HTR-8/SVneo (cell line): ENCODE measurements around the gene CYLD.

Experiments used
- DNase-seq: peaks from one replicate; pipeline ENCODE4 v3.0.0; 2011; ENCODE audit warnings: low spot score, mixed read lengths; ENCODE audit not compliant: insufficient read length
- FAIRE-seq: peaks from 2 replicates; lab custom pipeline; 2011; peaks lifted over from hg19 to GRCh38; lab: Jason Lieb, UNC

CYLD gene

DNA sequence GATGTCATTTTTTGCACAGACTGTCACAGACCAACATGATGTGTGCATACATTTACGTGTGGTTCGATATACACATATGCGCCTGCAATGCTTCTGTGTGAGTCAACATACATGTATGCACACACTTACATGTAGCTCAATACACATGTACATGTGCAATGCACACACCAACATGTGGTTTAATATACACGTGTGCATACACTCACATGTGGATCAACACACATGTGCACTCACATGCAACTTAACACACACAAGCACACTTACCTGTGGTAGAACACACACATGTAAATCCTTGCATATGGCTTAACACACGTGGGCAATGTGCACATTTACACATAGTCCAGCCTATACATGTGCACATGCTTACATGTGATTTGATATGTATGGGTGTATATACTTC is 97.5 kb downstream of the CYLD start:
- DNase-seq = no peak
- FAIRE-seq = peak; percentile 38

DNA sequence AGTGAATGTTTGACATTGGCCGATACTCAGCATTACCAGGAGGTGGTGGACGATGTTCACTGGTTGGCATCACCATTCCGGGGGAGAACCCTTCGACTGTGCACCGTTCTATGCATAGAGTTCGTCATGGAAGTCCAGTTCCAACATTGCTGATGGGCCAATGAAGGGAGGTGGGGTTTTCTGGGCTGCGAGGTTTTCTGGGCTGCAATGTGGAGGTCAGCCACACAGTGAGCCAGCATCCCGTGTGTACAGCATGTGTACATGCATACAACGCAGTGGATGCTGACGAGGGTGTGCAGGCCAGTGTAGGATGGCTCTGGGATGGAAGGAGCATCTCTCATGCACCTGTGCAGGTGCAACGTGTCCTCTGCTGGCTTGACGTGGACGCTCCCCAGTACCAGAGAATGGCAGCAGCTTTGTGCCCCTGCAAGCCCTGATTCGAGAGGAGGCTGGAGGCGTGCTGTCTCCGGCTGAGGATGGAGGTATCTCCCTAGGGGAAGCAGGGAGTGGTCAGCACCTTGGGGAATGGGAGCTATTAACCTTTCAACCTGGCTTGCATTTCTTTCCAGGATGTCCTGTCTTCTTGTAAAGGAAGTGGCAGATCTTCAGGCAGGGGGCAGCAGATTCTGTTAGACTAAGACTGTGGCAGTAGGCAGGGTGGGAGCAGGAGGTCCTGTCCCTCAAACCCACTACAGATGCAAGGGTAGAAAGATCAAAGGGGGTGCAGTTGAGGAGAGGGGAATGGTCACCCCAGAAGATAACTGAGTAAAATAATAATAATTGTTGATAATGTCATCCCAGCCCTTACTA is 98.2 kb downstream of the CYLD start:
- DNase-seq (no peak), FAIRE-seq (no peak)

DNA sequence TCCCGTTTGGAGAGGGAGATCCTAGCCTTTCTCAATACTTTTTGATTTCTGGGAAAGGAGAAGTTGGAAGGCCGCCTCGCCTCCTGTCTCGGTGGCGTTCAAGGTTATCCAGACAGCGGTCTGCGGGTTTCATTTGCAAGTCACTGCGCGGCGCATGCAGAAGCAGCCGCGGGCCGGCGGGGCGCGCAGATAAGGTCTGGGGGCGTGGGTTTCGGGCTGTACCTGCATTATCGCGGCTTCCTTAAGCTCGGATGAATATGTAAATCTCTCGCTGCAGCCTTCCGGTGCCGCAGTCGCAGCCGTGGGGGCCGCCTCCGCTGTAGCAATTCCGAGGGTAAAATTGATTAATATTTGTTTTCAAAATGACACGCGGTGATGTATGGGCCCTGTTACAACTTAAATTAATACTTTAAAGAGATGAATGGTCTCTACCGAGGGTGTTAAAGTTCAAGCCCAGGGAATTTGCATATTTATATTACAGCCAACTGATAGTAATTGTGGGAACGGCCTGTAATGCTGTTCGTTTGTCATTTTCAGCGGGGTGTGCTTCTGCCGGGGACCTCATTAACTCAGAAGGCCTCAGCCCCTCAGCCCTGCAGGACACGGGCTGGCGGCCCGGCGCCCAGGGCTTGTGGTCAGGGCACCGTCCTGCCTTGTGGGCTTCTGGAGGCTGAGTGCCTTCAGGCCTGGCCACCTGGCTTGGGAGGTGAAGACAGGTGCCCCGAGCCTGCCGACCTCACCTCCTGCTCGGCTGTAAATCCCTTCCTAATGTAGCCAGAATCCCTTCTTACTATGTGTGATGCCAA is 99.4 kb downstream of the CYLD start:
- DNase-seq = no peak
- FAIRE-seq = no peak

DNA sequence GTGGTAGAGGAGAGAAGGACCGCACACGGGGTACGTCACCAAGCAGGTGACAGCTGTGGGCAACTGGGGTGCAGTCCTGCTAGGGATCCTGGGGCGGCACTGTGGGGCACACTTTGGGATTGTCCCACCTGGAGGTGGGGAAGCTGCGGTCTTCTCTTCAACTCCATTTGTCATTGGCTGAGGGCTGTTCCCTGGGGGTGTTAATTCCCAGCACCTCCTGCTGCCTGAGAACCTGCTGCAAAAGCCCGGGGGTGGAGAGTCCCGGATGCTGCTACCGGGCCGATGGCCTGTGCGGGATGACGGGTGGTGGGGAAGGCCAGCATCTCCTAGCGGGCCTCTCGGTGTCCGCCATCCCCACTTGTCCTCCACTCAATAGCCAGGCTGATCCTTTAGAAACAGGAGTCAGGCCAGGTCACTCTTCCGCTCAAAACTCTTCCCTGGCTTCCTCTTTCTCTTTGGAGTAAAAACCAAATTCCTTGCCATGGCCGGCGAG is 100.2 kb downstream of the CYLD start:
- FAIRE-seq (no peak), DNase-seq (no peak)

DNA sequence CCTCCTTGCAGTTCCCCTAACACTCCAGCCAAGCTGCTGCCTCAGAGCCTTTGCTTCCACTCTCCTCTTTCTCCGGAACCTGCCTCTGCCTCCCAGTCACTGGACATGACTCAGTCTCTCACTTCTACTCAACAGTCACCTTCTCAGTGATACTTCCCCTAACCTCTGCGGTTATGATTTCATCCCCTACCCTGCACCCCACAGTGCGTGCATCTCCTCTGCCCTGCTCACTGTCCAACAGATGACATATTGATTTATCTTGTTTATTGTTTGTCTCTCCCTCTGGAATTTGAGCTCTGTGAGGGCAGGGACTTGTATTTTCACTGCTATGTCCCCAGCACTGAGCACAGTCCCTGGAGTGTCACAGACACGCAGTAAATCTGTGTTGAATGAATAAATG is 100.7 kb downstream of the CYLD start:
- DNase-seq (no peak), FAIRE-seq (no peak)

DNA sequence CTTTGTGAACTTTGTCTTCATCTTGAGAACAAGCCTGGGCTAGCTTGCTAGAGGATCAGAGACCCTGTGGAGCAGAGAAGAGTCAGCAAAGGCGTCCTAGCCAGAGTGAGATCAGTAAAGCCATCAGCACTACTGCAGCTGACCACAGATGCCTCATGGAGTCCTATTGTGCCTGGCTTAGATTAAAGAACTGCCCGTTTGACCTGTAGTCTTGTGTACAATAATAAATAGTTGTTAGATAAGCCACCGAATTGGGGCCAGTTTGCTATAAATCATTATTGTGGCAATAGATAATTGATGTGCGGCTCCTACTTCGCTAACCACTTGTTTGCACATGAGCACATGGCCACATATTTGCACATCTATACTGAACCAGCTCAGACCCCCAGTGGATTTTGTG is 103.0 kb downstream of the CYLD start:
- FAIRE-seq (no peak), DNase-seq (no peak)

DNA sequence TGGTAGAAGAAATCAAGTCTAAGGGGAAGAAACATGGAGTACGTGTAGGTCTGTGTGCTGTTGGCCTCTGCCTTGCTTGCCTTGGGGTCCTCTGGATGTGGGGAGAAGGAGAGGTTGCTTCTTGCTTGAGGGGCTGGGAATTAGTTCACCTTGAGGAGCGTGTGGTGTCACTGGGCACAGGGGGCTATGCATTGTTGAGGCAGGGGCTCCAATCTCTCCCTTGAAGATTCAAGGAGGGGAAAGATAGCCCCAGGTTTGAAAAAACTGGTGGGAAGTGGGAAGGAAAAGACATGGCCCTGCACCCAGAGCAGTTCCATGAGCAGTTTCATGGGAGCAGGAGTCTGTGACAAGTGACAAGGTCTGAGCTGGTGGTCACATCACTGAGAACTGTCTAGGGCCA is 103.4 kb downstream of the CYLD start:
- FAIRE-seq (no peak), DNase-seq (no peak)

DNA sequence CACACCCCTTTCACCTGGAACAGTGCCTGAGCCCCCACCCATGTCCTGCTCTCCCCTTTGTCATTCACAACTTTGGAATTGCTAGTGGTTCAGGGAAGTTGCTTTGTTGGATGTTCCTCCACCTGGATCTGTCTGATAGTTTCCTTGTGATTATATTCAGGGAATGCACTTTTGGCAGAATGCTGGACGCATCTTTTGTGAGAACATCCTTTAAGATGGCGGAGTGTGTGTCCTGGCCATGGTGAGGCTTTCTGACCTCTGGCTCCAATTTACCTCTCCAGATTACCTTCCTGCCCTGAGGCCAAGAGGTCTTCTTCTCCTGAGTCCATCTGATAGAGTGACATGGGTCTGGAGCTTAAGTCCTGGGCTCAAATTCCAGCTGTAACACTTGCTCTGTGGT is 104.6 kb downstream of the CYLD start:
- no peak for DNase-seq
- FAIRE-seq = no peak

DNA sequence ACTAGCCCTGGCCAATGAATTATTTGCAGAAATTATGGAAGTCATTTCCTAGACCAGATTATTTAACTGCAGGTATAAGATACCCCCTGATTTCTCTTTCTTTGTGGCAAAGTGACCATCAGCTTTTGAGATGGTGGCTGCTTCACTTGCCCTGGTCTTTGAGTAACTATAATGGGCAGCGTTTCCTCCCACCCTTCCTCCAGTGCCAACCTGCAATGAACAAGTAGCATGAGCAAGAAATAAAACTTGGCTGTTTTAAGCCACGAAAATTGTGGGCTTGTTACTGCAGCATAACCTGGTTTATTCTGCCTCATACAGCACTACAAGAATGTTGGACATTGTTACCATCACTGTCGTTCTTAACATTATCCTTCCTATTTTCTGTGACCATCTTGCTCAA is 105.3 kb downstream of the CYLD start:
- DNase-seq (no peak), FAIRE-seq (no peak)

DNA sequence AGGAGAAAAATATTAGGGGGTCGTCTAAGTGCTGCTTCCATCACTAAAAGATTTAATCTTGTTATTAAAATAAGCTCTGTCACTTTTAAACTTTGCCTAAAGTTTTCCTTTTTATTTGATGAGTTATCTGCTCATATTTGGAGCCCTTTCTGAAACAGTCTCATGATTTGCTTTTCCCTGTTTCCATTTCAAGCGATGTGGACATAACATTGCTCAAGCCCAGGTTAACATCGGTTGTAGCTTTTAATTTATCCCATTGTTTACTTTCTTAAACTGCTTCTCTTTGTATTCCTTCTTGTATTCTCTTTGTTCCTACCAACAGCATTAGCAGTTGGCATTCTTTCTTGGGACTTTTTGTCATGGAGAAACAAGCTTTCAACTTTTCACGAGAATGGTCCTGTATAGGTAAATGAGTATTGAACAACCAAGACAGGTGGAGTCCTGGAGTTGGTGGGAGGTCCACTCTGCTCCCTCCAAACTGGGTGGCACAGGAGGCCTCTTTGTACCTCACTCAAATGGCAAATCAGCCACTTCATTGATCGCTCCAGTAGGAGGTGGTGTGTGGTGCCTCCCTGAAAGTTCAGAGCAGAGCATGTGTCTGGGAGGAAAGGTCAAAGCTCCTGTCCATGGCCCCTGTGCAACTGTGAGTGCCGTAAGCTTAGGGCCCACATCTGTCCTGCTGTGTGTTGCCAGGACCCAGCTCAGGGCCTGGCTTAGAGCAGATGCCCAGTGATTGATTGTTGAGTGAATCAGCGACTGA is 107.0 kb downstream of the CYLD start:
- DNase-seq = no peak
- no peak for FAIRE-seq
